NCI-H526 treated with DMSO at 0.1 percent for 48 hours (cell line): ENCODE results near the gene RD3L.
"Not testable (repeated sequence)": the region's sequence is repeated elsewhere in the genome, so short reads cannot be mapped to it uniquely, and the experiment has no call there.

Experiments used
- DNase-seq: peaks from one replicate; lab custom pipeline; 2025; lab: John Stamatoyannopoulos, UW

The RD3L gene

GRCh38 chr14:103941973-103942736 is at the start of gene RD3L:
TSS of gene RD3L (minus strand) at chr14:103942529. CDS start at chr14:103941695, 834 bp downstream.
- DNase-seq: no peak

- no peak for DNase-seq
Measured at GRCh38 chr14:103989964-103990363, 47.6 kb upstream of the RD3L start.

GRCh38 chr14:103989034-103989433 is 46.7 kb upstream of the RD3L start:
- no peak for DNase-seq

GRCh38 chr14:103984196-103984595 is 41.9 kb upstream of the RD3L start:
- DNase-seq: no peak

GRCh38 chr14:103980623-103981238 is 38.4 kb upstream of the RD3L start:
- not testable (repeated sequence) for DNase-seq

GRCh38 chr14:103974575-103974974 is 32.2 kb upstream of the RD3L start:
- DNase-seq: no peak

GRCh38 chr14:103973354-103973753 is 31.0 kb upstream of the RD3L start:
- DNase-seq: no peak

- no peak for DNase-seq
Measured at GRCh38 chr14:103969961-103970360, 27.6 kb upstream of the RD3L start.

- no peak for DNase-seq
Measured at GRCh38 chr14:103966631-103967030, 24.3 kb upstream of the RD3L start.

GRCh38 chr14:103961928-103962578 is 19.7 kb upstream of the RD3L start:
- no peak for DNase-seq

GRCh38 chr14:103960457-103961055 is 18.2 kb upstream of the RD3L start:
- no peak for DNase-seq

GRCh38 chr14:103949131-103949790 is 6.9 kb upstream of the RD3L start:
- DNase-seq: no peak

GRCh38 chr14:103948442-103948841 is 6.1 kb upstream of the RD3L start:
- DNase-seq: no peak

- no peak for DNase-seq
Measured at GRCh38 chr14:103946975-103947374, 4.6 kb upstream of the RD3L start.

- DNase-seq: no peak
Measured at GRCh38 chr14:103943673-103944072, 1.3 kb upstream of the RD3L start.

GRCh38 chr14:103941462-103941861 is 867 bp downstream of the RD3L start:
- no peak for DNase-seq

- no peak for DNase-seq
Measured at GRCh38 chr14:103935102-103935501, 7.2 kb downstream of the RD3L start.

- no peak for DNase-seq
Measured at GRCh38 chr14:103932791-103933490, 9.4 kb downstream of the RD3L start.

- no peak for DNase-seq
Measured at GRCh38 chr14:103931422-103931821, 10.9 kb downstream of the RD3L start.

- DNase-seq: no peak
Measured at GRCh38 chr14:103930051-103930604, 12.2 kb downstream of the RD3L start.
